ENCODE data around the gene SBNO2.
"Not testable (repeated sequence)": the region's sequence is repeated elsewhere in the genome, so short reads cannot be mapped to it uniquely, and the experiment has no call there.

The SBNO2 gene

DNA sequence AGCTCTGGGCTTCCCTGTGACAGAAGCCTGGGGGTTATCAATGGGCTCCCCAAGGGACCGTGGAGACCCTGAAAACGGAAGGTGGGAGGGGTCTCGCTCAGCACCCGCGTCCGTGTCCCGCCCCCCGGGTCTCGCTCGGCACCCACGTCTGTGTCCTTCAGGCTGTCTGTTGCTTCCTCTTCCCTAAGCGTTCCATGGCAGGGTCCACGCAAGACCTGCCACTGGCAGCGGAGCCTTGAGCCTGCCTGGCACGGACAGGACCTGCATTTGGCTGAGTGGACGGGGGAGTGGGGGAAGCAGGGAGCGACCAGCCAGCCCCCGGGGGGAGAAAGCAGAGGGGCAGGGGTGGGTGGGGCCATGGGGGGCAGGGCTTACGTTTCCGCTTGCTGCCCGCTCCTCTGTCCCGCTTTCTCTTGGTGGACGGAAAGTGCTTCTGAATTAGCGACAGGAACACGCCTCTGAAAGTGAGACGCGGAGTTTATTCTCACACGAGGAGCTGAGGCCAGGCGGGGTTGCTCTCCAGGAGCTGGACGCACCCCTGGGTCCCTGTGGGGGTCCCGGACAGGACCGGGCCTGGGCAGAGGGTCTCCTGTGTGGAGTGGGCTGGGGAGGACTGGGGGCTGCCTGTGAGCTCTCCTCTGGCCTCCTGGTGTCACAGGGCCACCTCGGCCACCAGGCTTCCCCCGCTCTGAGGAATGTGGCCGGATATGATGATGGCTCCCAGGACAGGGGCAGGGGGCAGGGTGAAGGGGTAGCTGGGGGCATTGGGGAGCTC, 58.2 kb downstream of the SBNO2 start:
- DNase-seq: no peak

DNA sequence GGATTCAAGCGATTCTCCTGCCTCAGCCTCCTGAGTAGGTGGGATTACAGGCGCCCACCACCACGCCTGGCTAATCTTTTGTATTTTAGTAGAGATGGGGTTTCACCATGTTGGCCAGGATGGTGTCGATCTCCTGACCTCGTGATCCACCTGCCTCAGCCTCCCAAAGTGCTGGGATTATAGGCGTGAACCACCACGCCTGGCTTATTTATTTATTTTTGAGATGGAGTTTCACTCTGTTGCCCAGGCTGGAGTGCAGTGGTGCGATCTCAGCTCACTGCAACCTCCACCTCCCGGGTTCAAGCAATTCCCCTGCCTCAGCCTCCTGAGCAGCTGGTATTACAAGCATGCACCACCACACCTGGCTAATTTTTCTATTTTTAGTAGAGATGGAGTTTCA, 59.3 kb downstream of the SBNO2 start:
- DNase-seq: not testable (repeated sequence)

DNA sequence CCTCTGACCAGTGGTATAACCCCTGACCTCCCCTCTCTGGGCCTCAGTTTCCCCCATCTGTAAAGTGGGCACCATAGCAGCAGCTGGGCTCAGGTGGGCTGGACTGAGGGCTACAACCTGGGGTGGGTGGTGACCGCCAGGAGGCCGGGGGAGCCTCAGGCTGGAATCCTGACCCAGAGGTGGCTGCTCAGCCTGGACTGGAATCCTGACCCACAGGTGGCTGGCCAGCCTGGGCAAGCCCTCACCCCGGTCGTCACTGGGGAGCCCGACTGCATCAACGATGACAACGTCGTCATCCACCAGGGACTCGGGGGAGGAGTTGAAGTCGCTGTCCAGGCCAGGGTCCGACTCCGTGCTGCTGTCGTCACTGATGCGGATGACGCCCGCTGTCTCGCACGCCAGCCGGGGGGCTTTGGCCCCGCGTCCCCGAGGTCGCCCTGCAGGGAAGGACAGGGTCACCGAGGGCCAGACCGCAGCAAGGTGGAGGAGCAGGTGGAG, 60.0 kb downstream of the SBNO2 start:
- no peak for DNase-seq

DNA sequence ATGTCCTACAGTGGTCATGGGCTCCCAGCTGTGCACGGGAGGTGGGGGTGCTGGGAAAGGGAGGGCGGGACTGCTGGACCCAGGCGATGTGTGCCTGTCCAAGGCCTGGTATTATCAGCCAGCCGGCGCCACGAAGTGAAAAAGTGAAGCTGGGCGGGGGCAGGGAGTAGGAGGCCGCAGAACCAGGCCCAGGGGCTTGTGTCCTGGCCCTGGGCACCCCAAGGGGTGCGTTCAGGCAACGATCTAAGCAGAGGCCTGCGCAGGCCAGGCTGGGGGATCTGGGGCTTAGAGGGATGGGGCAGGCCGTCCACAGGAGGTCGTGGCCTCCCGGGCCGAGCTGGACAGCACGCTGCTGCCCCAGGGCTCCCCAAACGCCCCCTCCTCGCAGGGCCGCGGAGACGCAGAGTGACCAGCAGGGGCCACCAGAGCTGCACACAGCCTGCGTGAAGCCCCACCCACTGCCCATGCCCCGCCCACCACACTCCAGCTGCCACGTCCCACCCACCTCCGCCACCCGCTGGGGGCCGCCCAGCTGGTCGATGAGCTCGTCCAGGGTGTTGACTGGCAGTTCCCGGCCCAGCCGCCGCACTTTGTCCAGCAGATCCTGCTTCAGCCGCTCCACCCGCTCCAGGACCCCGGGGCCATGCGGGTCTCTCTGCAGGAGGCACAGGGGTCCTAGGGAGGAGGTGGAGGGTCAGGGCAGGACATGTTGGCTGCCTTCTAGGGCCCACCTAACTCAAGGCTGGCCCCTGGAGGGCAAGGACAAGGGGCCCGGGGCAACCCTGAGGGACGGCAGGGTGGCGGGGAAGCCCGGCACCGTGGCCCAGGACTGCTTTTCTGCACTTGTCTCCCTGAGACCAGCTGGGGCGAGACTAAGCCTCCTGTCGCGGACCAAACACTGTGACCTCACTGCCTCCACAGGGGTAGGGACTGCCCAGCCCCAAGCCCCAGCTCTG, 60.8 kb downstream of the SBNO2 start:
- DNase-seq: peak; percentile 78

DNA sequence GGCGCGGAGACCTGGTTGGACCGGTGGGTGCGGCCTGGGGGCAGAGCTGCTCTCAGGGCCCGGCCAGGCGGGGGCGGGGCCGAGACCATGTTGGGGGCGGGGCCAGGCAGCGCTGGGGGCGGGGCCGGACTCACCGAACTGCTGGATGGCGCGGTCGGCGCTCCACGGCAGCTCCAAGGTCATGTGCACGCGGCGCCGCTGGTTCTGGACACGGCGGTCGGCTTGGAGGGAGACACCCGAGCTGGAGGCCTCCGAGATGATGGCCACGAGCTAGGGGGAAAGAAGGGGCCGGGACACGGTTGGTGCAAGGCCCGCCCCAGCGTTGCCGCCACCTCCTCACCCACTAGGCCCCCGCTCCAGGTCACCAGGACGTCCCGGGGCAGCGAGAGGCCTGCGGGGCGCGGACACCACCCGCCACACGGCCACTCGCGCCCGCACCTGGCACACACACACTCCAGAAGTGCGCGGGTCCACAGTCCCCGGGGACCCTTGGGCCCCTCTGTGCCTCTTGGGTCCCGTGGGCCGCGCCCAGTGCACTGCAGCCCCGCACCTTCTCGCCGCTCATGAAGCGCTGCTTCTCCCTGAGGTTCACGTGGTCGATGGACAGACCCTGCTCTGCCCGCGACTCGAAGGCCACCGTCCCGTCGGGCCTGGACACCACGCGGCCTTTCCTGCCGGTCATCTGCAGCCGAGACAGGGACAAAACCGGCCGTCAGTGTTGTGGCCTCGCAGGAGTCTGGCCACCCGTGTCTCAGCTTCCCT, 61.6 kb downstream of the SBNO2 start:
- no peak for DNase-seq

DNA sequence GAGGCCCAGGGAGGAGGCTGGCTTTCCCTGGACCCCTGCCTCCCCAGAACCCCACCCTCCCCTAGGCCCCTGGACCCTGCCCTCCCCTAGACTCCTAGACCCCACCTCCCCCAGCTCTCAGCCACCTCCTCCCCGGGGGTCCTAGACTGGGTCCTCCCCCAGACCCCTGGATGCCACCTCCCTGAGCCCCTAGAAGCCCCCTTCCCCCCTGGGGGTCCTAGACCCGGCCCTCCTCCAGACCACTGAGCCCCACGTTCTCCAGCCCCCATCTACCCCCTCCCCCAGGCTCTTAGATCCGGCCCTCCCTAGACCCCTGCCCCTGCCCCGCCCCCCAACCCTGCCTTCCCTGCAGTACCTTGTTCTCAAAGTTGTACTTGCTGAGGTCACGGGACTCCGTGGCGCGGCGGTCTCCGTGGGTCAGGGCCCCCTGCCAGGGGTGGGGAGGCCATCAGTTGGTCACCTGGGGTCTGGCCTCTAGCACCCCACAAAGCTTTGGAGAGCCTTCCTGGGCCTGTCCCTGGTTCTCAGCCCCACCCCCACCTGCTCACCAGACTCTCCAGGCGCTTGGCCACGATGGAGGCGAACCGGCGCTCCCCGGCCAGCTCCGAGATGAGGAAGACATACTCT, 62.3 kb downstream of the SBNO2 start:
- DNase-seq: no peak

DNA sequence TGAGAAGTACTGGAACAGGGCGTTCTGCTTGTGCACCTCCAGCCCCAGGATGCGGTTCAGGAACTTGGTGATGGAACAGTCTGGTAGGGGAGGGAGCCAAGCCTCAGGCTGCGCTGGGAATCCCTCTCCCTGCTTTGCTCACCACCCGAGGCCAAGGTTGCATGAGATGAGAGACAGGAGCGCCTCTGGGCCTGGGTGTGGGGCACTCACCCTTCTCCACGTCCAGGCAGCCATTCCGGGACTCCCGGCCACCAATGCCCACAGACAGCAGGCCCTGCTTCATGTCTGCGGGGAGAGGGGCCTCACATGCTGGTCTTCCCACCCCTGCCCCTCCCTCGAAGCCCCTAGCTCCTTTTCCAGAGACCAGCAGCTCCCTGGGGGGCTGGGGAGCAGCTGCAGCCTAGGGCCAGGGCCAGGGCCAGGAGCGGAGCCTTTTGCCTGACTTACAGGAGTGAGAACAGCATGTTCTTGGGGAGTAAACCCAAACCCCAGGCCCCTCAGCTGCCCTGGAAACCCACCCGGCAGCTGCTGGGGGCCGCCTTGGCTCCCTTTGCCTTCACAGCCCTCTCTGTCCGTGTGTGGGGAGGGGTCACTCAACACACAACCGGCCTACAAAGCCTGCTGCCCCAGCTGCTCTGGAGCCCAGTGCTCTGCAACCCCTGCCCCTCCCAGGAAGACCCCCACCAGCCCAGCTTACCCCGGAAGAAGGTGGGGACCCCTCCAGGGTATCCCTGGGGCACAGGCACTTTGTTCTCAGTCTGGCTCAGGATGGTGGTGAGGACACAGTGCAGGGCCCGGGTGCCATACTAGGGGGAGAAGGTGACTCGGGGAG, 63.0 kb downstream of the SBNO2 start:
- DNase-seq: no peak

DNA sequence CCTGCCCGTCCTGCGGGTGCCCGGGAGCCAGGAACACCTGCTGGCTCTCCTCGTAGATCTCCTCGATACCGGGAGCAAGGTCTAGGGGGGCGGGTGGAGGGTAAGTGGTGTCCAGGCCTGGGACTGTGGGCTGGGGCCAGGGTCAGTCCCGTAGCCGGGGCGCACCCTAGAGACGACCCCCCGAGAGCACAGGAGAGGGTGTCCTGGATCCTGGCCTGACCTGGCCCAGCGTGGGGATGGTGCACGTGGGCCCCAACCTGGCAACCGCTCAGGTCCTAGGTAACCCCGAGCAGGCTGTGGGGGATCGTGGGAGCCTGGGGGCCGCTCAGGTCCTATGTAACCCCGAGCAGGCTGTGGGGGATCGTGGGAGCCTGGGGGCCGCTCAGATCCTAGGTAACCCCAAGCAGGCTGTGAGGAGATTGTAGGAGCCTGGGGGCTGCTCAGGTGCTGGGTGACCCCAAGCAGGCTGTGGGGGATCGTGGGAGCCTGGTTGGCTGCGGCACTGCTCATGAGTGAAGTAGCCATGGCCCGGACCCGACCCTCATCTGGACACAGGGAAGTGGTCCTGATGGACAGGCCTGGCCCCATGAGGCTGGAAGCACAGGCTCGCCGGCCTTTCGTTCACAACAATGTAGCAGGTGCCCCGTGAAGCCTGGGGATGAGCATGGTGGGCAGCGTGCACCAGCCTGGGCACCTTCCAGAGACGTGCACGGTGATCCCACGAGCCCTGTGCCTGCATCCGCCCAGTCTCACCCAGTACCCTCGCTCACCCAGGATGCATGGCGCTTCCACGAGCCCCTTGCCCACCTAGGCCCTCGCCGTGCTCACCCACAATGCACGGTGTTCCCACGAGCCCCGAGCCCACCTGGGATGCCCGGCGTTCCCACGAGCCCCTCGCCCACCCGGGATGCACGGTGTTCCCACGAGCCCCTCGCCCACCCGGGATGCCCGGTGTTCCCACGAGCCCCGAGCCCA, 64.1 kb downstream of the SBNO2 start:
- no peak for DNase-seq

DNA sequence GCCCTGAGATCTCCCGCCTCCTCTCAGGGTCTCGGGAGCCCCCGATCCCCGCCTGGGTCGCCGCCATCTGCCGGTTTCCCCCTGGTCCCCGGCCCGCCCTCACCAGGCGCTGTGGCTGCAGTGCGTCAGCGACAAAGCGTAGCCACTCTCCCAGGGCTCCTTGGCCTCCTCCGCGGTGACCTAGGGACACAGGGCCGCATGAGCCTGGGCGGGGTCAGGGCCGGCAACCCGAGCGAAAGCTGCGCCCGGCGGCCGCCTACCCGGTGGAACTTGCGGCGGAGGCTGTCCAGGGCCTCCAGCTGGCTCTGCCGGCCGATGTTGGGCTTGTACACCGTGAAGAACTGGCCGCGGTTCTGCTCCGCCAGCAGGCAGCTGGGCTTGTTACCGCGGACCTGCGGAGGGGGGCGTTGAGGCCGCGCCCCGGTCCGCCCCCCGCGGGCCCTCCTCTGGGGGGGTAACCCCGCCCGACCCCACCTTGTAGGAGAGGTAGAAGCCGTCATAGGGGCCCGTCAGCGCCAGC, 65.0 kb downstream of the SBNO2 start:
- no peak for DNase-seq

DNA sequence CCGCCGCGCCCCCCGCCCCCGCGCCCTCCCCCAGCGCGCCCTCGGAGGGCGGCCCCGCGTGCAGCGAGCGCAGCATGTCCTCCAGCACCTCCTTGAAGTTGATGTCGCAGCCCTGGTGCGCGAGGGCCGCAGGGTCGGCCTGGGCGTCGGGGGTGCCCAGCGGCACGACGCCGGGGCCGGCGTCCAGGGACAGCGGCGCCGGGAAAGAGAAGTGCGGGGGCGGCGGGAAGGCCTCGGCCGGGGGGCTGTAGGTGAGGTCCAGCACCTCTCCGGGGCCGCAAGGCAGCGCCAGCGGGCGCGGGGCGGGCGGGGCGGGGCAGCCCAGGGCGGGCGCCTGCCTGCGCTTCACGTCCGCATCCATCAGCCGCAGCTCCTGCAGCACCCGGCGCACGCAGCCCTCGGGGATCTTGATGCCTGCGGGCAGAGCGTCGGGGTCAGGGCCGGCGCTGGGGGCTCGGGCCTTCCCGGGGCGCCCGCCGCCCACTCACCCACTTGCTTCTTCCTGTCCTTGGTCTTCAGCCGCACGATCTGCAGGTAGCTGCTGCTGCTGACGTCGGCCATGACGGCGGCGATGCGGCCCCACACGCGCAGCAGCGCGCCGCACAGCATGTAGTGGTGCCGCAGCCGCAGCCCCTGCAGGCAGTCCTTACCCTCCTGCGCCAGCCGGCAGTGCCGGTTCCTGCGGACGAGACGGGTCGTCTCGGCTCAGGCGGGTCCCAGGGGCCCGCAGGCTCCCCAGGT, 65.6 kb downstream of the SBNO2 start:
- DNase-seq: no peak

DNA sequence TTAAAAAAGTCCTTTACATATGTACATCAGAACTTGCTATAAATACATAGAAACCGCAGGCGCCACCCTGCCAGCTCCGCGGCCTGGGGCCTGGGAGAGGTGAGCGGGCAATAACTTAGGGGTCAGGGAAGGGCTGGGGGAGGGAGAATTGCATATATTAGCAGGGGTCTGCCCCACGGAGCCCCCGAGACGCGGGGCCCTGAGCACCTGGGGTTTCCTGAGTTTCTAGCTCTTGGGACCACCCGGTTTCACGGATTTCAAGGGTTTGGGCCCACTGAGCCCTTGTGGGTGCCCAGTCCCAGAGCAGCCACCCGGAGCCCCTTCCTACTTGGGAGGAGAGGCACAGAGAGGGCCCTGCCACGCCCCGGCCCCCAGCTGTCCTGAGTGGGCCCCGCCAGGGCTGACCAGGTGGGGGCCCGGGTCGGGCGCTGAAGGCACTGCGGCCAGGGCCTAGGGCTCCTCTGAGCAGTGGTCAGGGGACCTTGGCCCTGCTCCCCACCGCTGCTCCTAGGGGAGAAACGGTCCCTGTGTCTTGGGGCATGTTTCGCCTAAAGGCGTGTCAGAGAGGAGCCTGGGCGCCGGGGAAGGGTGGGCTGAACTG, 66.3 kb downstream of the SBNO2 start:
- DNase-seq: no peak

DNA sequence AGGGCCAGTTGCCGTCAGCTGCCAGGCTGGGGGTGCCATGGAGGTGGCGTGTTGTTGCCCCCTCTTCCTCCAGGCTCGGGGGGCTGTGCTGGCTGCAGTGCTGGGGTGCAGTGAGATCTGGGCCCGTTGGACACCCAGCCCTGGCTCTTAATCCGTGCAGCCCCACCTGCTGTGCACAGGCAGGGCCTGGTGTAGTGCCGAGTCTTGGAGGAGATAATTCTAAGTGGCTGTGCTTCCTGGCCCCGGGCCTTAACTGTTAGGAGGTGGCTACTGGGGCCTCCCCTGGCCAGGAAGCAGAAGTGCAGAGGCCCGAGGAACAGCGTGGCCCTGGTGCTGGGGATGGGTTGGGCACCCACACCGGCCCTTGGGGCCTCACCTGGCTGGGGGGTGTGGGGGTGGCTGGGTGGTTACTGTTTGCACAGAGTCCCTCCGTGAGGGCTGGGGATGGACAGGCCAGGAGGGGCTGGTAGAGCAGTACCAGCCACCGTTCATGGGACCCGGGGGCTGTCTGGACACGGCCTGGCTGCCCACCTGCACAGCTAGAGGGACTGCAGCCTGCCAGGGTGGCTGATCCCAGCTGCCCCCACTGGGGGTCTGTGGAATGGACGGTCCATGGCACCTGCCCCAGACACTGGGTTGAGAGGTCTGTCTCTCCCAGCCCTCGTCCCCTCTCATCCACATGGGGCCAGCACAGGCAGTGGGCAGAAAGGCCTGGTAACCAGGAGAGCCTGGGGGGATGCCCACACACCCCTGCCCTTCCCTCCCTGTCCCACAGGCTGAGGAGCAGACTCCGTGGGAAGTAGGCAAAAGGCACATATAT, 67.0 kb downstream of the SBNO2 start:
- no peak for DNase-seq

DNA sequence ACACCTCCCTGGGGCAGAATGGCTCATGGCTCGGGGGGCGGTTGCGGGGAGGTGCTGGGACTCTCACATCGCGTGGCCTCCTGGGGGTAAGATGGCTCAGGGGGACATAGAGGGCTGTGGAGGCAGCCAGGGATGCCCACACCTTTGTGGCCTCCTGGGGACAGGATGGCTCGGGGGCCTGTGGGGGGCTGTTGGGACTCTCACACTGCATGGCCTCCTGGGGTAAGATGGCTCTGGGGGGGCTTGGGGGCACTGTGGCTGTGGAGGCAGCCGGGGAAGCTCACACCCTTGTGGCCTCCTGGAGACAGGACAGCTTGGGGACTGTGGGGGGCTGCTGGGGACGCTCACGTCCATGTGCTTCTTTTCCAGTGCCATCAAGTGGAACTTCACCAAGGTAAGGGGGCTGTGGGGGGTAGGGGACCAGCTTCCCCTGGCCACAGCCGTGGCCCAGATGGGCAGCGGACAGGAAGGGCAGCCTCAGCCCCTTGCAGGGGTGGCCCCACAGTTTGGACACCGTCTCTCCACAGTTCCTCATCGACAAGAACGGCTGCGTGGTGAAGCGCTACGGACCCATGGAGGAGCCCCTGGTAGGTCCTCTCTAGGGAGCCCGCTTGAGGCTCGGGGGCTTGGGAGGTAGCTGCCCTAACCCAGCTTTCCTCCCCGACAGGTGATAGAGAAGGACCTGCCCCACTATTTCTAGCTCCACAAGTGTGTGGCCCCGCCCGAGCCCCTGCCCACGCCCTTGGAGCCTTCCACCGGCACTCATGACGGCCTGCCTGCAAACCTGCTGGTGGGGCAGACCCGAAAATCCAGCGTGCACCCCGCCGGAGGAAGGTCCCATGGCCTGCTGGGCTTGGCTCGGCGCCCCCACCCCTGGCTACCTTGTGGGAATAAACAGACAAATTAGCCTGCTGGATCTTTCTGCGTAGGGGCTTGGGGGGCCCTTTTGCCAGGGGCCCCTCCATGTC, 67.9 kb downstream of the SBNO2 start:
- no peak for DNase-seq

DNA sequence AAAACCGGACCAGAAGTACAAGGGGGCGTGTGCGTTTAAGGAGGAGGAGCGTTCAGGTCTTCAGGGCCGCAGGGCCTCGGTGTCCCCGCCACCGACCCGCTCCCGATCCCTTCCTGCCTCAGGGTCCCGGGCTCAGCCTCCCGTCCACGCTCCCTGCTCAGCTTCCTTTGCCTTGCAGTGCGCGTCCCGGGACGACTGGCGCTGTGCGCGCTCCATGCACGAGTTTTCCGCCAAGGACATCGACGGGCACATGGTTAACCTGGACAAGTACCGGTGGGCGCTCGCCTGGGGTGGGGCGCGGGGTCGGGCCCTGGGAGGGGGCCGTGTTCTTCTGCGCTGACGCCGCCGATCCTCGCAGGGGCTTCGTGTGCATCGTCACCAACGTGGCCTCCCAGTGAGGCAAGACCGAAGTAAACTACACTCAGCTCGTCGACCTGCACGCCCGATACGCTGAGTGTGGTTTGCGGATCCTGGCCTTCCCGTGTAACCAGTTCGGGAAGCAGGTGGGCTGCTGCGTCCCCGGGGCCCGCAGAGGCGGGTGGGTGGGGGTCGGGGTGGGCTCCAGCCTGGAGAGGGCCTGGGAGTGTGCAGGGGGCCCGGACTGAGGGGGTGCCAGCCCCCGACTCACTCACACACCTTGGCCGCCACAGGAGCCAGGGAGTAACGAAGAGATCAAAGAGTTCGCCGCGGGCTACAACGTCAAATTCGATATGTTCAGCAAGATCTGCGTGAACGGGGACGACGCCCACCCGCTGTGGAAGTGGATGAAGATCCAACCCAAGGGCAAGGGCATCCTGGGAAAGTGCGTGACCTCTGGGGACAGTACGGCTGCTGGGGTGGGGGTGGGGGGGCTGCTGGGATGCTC, 68.8 kb downstream of the SBNO2 start:
- no peak for DNase-seq

DNA sequence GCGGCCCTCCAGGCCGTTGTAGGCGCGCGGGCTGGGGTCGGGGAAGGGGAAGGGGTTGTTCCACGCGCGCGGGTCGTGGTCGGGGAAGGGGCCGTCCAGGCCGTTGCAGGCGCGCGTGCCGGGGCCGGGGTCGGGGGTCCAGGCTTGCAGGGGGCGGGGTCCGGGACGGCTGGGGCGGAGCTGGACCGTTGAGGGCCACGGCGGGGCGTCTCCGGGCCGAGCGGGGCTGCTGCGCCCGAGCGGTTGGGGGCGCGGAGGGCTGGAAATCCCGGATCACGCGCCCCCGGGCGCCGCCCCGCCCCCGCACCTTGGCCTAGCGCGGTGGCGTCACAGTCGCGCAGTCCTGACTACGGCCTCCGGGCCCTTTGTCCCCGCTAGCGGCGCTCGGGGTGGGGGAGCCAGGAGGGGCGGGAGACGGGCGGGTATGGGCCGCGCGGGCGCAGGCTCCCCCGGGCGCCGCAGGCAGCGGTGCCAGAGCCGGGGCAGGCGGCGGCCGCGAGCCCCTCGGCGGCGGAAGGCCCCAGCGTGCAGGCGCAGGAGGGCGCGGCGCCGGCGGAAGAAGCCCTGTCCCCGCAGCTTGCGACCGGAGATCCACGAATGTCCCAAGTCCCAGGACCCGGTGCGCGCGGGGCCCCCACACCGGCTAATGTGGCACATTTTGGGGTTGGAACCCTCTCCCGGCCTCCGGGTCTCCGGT, 69.6 kb downstream of the SBNO2 start:
- DNase-seq: peak; percentile 73

All from activated CD4-positive, CD25-positive, alpha-beta regulatory T cell treated with anti-CD3 and anti-CD28 coated beads, Interleukin-2, amount 50 U/mL, for 72 hours (primary cell).